ENCODE measurements around the gene ETS1. TPM values are rescaled to one million over a fixed set of nuclear protein-coding genes. Genes with fewer than 3 reads are reported as not detected.

The ETS1 gene
- total and polyA plus RNA-seq, 5 experiments from 2014 or later, result 407 to 962 (median 433) TPM

DNA sequence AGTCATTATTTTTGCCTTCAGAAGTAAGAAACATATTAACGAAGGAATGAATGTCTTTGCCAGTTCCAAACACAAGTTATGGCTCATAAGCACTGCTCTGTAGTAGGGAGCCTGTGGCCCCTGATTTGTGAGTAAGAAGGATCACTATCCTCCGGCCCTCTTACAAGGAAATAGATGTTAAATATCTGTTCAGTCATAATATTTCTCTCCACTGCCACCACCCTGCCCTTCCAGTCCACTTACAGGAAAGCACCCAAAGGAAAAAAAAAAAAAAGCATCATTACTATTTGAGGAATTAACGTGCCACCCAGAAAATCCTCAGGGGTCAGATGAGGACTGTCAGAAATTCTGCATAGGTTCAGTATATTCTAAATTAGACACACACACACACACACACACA, 123.4 kb downstream of the ETS1 start:
- POLR2A ChIA-PET, result interaction anchor here (0.7 to 18.1 kb wide), 16 partner anchors 9 to 181 kb away, joined by 3 to 348 read pairs (median 5); no protein-coding TSS in a partner anchor
- DNase-seq, result no peak
- H3K27ac Mint-ChIP-seq, result peak overlapping the region; percentile 93 to 99 (median 98)
- peak overlapping the region; percentile 66 to 89 (median 86) for H3K4me3 Mint-ChIP-seq
- peaks cover 69 to 98% (median 98%) of the 10 kb centered on the region in 4 donors for H3K4me1 Mint-ChIP-seq
- H3K9me3 Mint-ChIP-seq, result no peaks in the 10 kb centered on the region
- no peaks in the 10 kb centered on the region for H3K27me3 Mint-ChIP-seq
- H3K36me3 Mint-ChIP-seq, result peaks cover 14 to 100% (median 84%) of the 10 kb centered on the region in 3 donors
- ATAC-seq, result no peak

DNA sequence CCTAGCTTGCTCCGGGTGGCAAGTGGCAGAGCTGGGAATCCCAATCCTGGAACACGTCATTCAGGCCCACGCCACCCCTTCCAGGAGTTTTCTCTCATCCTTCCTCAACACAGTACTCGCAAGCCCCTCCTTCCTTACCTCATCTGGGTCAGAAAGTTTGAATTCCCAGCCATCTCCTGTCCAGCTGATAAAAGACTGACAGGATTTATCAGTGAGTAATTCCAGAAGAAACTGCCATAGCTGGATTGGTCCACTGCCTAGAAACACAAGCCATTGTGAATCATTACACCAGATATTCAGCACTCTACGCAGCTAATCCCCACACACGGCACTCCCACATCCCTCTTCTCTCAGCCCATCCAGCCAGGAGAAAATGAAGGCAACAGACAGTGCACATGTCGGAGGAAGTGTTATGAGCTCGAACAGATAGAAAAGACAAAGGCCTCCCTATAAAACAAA, 124.0 kb downstream of the ETS1 start:
- peak overlapping the region; percentile 93 to 99 (median 98) for H3K27ac Mint-ChIP-seq
- peaks cover 14 to 99% (median 82%) of the 10 kb centered on the region in 3 donors for H3K36me3 Mint-ChIP-seq
- no peaks in the 10 kb centered on the region for H3K27me3 Mint-ChIP-seq
- POLR2A ChIA-PET, result interaction anchor here (1.0 to 18.1 kb wide), 15 partner anchors 8 to 172 kb away, joined by 3 to 348 read pairs (median 5); no protein-coding TSS in a partner anchor
- peak overlapping the region; percentile 56 to 89 (median 86) for H3K4me3 Mint-ChIP-seq
- peaks cover 66 to 96% (median 94%) of the 10 kb centered on the region in 4 donors for H3K4me1 Mint-ChIP-seq
- ATAC-seq (no peak), DNase-seq (no peak)
- H3K9me3 Mint-ChIP-seq, result no peaks in the 10 kb centered on the region

GRCh38 chr11:128462922-128463321, 124.4 kb downstream of the ETS1 start:
- peaks cover 64 to 95% (median 91%) of the 10 kb centered on the region in 4 donors for H3K4me1 Mint-ChIP-seq
- peak in 1 of 2 donors; percentile 31 for ATAC-seq

GRCh38 chr11:128462189-128462588, 125.2 kb downstream of the ETS1 start:
- Mint-ChIP-seq H3K4me1 (peaks cover 61 to 94% (median 89%) of the 10 kb centered on the region in 4 donors), H3K4me3 (peak overlapping the region in 8 of 10 donors; percentile 52 to 89 (median 86)), H3K27ac (peak overlapping the region; percentile 93 to 99 (median 98)), H3K36me3 (peaks cover 17 to 99% (median 84%) of the 10 kb centered on the region in 3 donors), H3K9me3 (no peaks in the 10 kb centered on the region), H3K27me3 (no peaks in the 10 kb centered on the region)
- no peak for ATAC-seq
- POLR2A ChIA-PET, result interaction anchor here (0.9 to 18.1 kb wide), 13 partner anchors 10 to 171 kb away, joined by 3 to 348 read pairs (median 6); no protein-coding TSS in a partner anchor
- DNase-seq, result no peak

More at GRCh38 chr11:128462922-128463321, 124.4 kb downstream of the ETS1 start:
- H3K27ac Mint-ChIP-seq, result peak overlapping the region; percentile 93 to 99 (median 98)
- H3K4me3 Mint-ChIP-seq, result peak overlapping the region; percentile 56 to 89 (median 86)
- POLR2A ChIA-PET, result interaction anchor here (1.0 to 18.1 kb wide), 15 partner anchors 11 to 172 kb away, joined by 3 to 348 read pairs (median 5); no protein-coding TSS in a partner anchor
- no peaks in the 10 kb centered on the region for H3K27me3 Mint-ChIP-seq
- peaks cover 14 to 99% (median 82%) of the 10 kb centered on the region in 3 donors for H3K36me3 Mint-ChIP-seq
- no peaks in the 10 kb centered on the region for H3K9me3 Mint-ChIP-seq
- DNase-seq, result peak in 1 of 10 donors; percentile 50

DNA sequence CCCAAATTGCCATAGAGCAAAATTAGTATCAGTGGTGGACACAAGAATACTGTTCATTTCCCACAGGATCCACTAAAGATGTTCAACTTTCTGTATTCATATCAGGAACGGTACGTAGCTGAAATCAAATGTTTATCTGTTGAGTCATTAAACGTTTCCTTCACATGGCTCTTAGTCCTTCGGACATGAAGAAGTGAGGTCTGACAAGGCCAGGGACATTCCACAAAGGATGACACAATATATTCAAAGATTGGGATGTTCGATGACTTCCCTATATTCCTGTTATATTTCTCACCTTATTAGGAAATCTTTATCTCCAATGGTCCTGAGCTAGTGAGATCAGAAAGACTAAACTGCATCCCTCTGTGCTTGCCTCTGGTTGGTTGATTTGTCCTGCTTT, 129.0 kb downstream of the ETS1 start:
- no peak for ATAC-seq
- DNase-seq, result no peak
- H3K27me3 Mint-ChIP-seq, result no peaks in the 10 kb centered on the region
- peak overlapping the region in 9 of 10 donors; percentile 23 to 91 (median 82) for H3K27ac Mint-ChIP-seq
- POLR2A ChIA-PET, result interaction anchor here (0.8 to 13.2 kb wide), 15 partner anchors 9 to 169 kb away, joined by 3 to 160 read pairs (median 5); no protein-coding TSS in a partner anchor
- H3K4me1 Mint-ChIP-seq, result peaks cover 47 to 93% (median 83%) of the 10 kb centered on the region in 4 donors
- peaks cover 20 to 85% (median 70%) of the 10 kb centered on the region in 3 donors for H3K36me3 Mint-ChIP-seq
- peak overlapping the region in 1 of 10 donors; percentile 15 for H3K4me3 Mint-ChIP-seq
- H3K9me3 Mint-ChIP-seq, result no peaks in the 10 kb centered on the region

DNA sequence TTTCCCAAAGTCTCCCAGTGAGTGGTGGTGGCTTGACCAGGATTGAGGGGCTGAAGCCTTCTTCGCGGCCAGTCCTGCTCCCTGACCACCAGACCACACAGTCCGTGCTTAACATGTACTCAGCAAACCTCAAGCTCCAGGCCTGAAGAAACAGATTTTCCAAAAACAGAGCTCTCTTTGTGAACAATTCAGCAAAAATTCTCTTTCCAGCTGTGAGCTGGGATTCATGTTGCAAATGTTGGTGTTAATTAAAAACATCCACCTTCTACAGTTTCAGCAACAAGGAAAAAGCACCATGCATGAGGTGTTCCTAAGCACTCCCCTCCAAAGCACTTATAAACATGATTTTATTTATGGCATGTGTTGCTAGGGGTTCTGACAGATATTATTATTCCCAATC, 129.5 kb downstream of the ETS1 start:
- ATAC-seq (no peak), DNase-seq (no peak)
- no peaks in the 10 kb centered on the region for H3K9me3 Mint-ChIP-seq
- H3K4me1 Mint-ChIP-seq, result peaks cover 44 to 93% (median 83%) of the 10 kb centered on the region in 4 donors
- POLR2A ChIA-PET, result interaction anchor here (0.7 to 13.2 kb wide), 14 partner anchors 10 to 174 kb away, joined by 3 to 160 read pairs (median 5); no protein-coding TSS in a partner anchor
- H3K27me3 Mint-ChIP-seq, result no peaks in the 10 kb centered on the region
- peak overlapping the region; percentile 23 to 91 (median 82) for H3K27ac Mint-ChIP-seq
- H3K4me3 Mint-ChIP-seq, result no peak overlapping the region
- peaks cover 20 to 81% (median 65%) of the 10 kb centered on the region in 3 donors for H3K36me3 Mint-ChIP-seq

GRCh38 chr11:128456566-128457268, 130.6 kb downstream of the ETS1 start:
- Mint-ChIP-seq H3K9me3 (no peaks in the 10 kb centered on the region), H3K4me3 (peak overlapping the region in 2 of 10 donors; percentile 6 to 8), H3K36me3 (peaks cover 16 to 69% (median 54%) of the 10 kb centered on the region in 3 donors), H3K27me3 (no peaks in the 10 kb centered on the region), H3K27ac (peak overlapping the region; percentile 38 to 91 (median 82)), H3K4me1 (peaks cover 43 to 90% (median 81%) of the 10 kb centered on the region in 4 donors)
- ATAC-seq (no peak), DNase-seq (no peak)
- POLR2A ChIA-PET, result interaction anchor here (0.8 to 13.2 kb wide), 15 partner anchors 11 to 175 kb away, joined by 3 to 160 read pairs (median 4); no protein-coding TSS in a partner anchor

DNA sequence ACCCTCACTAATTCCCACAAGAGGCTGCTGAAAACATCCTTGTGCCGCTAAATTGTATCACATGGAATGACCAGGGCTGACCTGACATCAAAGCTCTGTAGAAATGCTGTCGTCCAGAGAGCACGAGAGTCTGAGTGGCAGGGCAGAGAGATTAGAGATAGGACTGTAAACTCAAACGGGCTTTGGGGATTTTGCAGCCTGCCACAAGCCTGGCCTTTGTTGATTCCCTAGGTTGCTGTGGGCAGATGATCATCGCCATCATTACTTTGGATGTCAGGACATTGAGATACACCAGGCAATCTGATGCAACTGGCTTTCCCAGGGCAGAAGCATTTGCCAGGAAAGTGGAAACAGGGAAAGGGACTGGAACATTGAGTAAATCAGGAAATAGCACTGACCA, 131.6 kb downstream of the ETS1 start:
- H3K9me3 Mint-ChIP-seq, result no peaks in the 10 kb centered on the region
- H3K4me3 Mint-ChIP-seq, result peak overlapping the region in 2 of 10 donors; percentile 22 to 25
- POLR2A ChIA-PET, result interaction anchor here (0.9 to 4.5 kb wide), 6 partner anchors 9 to 166 kb away, joined by 3 to 16 read pairs (median 6); no protein-coding TSS in a partner anchor
- peak overlapping the region; percentile 50 to 91 (median 80) for H3K27ac Mint-ChIP-seq
- H3K4me1 Mint-ChIP-seq, result peaks cover 41 to 85% (median 74%) of the 10 kb centered on the region in 4 donors
- no peak for ATAC-seq
- no peaks in the 10 kb centered on the region for H3K27me3 Mint-ChIP-seq
- DNase-seq, result no peak
- H3K36me3 Mint-ChIP-seq, result peaks cover 8 to 60% (median 44%) of the 10 kb centered on the region in 3 donors

GRCh38 chr11:128453444-128454336, 133.7 kb downstream of the ETS1 start:
- ATAC-seq (peak; percentile 29 to 55), DNase-seq (no peak)
- Mint-ChIP-seq H3K36me3 (peaks cover 6 to 40% (median 33%) of the 10 kb centered on the region in 3 donors), H3K9me3 (no peaks in the 10 kb centered on the region), H3K27me3 (no peaks in the 10 kb centered on the region), H3K4me1 (peaks cover 35 to 82% (median 68%) of the 10 kb centered on the region in 4 donors), H3K27ac (peak overlapping the region; percentile 53 to 91 (median 84)), H3K4me3 (peak overlapping the region in 5 of 10 donors; percentile 0 to 22 (median 15))
- POLR2A ChIA-PET, result interaction anchor here (0.6 to 1.6 kb wide), 7 partner anchors 15 to 130 kb away, joined by 3 to 5 read pairs (median 4); no protein-coding TSS in a partner anchor

DNA sequence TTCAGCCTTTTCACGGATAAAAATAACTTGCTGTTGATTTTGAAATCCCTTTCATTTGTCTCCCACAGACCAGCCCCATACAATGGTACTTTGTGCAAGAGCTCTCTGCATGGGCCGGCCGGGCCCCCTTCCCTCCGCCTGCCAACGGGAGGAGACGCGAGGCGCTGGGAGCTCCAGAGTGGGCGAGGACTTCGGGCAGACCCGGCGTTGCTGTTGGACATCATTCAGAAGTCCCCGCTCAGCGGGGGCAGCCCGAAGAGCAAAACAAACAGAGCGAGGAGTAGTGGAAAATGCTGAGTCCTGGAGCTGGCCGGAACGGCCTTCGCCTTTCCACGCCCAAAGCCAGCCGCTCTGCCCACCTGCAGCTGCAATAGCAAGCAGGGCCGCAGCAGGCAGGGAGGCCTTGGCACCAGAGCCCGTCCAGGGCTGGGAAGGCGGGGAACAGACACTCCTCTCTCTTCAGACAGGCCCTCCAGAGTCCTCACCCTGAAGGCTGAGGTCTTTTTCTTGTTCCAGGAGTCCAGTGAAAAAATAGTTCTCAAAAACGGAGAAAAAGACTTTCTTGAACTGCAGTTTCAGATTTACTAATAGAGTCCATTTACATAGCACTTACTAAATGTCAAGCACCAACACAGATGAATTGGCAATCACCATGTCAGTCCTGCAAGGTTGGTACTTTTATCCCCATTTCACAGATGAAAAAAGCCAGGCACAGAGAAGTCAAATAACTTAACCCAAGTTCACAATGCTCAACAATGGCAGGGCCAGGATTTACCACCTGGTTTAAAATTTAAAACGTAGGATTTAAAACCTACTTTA, 135.5 kb downstream of the ETS1 start:
- ATAC-seq (no peak), DNase-seq (no peak)
- H3K4me1 Mint-ChIP-seq, result peaks cover 34 to 69% (median 63%) of the 10 kb centered on the region in 4 donors
- H3K27ac Mint-ChIP-seq, result peak overlapping the region in 8 of 10 donors; percentile 42 to 91 (median 80)
- POLR2A ChIA-PET, result interaction anchor here (0.8 to 2.0 kb wide), 8 partner anchors 10 to 129 kb away, joined by 3 to 6 read pairs (median 3); no protein-coding TSS in a partner anchor
- H3K36me3 Mint-ChIP-seq, result peaks cover 0 to 21% (median 14%) of the 10 kb centered on the region in 3 donors
- H3K27me3 Mint-ChIP-seq, result no peaks in the 10 kb centered on the region
- peak overlapping the region in 1 of 10 donors; percentile 2 for H3K4me3 Mint-ChIP-seq
- H3K9me3 Mint-ChIP-seq, result peaks cover 0 to 7% (median 0%) of the 10 kb centered on the region in 9 donors

Data from naive thymus-derived CD8-positive, alpha-beta T cell (primary cell).